Ovary (tissue), 9 donors: ENCODE data around the gene BMP2K. TPM values are rescaled to one million over a fixed set of nuclear protein-coding genes. Genes with fewer than 3 reads are reported as not detected.

Source experiments
- DNase-seq, 5 donors: peaks; one replicate each; pipeline ENCODE4 v3.0.0-alpha.2; 2019 to 2020
- H3K27ac ChIP-seq, 2 donors: fragments of 200-600 bp; one replicate each; pipeline versions ENCODE4 v1.5.1 to v1.8.0; 2019 to 2022
- H3K27me3 ChIP-seq: fragments of 200-600 bp; one replicate; pipeline ENCODE4 v1.8.0; 2022
- H3K36me3 ChIP-seq: fragments of 200-600 bp; sonication (generic); one replicate; pipeline ENCODE4 v1.5.1; 2019
- H3K4me1 ChIP-seq: one replicate; pipeline ENCODE4 v1.8.1; 2013; ENCODE audit warnings: mild to moderate bottlenecking, moderate library complexity; ENCODE audit not compliant: insufficient read depth
- H3K4me3 ChIP-seq: fragments of 200-600 bp; sonication (generic); one replicate; pipeline ENCODE4 v1.5.1; 2017
- H3K9me3 ChIP-seq, 2 donors: fragments of 200-600 bp in 1 of 2; sonication (generic) in 1 of 2; one replicate each; pipeline versions ENCODE4 v1.5.1 to v1.8.1; 2013 to 2019; ENCODE audit warnings: mild to moderate bottlenecking in 1 of 2, moderate library complexity in 1 of 2
- EP300 ChIP-seq: sonication (generic); formaldehyde crosslinking; IDR thresholded peaks from one replicate; pipeline ENCODE4 v1.6.1; 2017; ENCODE audit warnings: antibody characterized with exemption
- POLR2A ChIP-seq: fragments of 450-650 bp; IDR thresholded peaks from one replicate; pipeline ENCODE4 v1.6.1; 2017; ENCODE audit warnings: antibody characterized with exemption, mild to moderate bottlenecking, moderate library complexity
- WGBS, 3 donors: extraction: QIAGEN DNeasy Blood & Tissue Kit in 1 of 3; methylation state at CpG; one replicate each; pipeline versions ENCODE4 v1.1.5 to v1.1.7; 2013 to 2017; 5-methylcytosine and 5-hydroxymethylcytosine counted together
- intact Hi-C, 4 donors: fragments of 100-400 bp; cut with DNase I; formaldehyde crosslinking; loops; one replicate each; pipeline versions ENCODE4 v1.11.0 to v1.15.1; 2022 to 2023
- polyA plus RNA-seq, 2 donors: library from polyadenylated mRNA; stranded (reverse); fragments of 200-250 nt in 1 of 2; fragments of 350-450 nt in 1 of 2; fragmentation: Illumina TruSeq in 1 of 2; extraction: RNeasy Lipid Tissue Mini Kit (QIAGEN cat#74804) in 1 of 2; gene quantifications; one replicate each; pipeline ENCODE4 v1.2.3, GENCODE V29; 2013 to 2014
- total RNA-seq, 7 donors: library from RNA; depleted of rRNA in 2 of 7; stranded (reverse); fragments of >200 nt in 2 of 7; fragmentation: NEBNext Ultra II Directional in 3 of 7; extraction: Animal tissue kit (Norgen Biotek cat#: 25700) in 3 of 7; gene quantifications; one replicate each; pipeline versions ENCODE4 v1.1.0 to v1.2.4, GENCODE V29; 2016 to 2023
- TF ChIP-seq, protein P1 (sequence below), 3 donors: fragments of 450-650 bp in 2 of 3; fragments of 200-600 bp in 1 of 3; IDR thresholded peaks; one replicate each; pipeline versions ENCODE4 v1.5.1 to v1.8.0; 2016 to 2022; ENCODE audit warnings: antibody characterized with exemption in 3 of 3, mild to moderate bottlenecking in 1 of 3
- donor health status: DM: no; HTN: no; CAD: no; lungs with moderate emphysema.
- donor health status: DM: no; HTN: no; CAD: no.
- donor health status: Bipolar disorder and iron deficiency.
- donor health status: DM: yes; HTN: yes; CAD: no.
- donor health status: DM: no; HTN: no; CAD: no.
- donor health status: DM: yes; HTN: yes; CAD: no.

BMP2K gene
- total and polyA plus RNA-seq, 9 donors = 4.8 to 57.3 (median 21.2) TPM

DNA sequence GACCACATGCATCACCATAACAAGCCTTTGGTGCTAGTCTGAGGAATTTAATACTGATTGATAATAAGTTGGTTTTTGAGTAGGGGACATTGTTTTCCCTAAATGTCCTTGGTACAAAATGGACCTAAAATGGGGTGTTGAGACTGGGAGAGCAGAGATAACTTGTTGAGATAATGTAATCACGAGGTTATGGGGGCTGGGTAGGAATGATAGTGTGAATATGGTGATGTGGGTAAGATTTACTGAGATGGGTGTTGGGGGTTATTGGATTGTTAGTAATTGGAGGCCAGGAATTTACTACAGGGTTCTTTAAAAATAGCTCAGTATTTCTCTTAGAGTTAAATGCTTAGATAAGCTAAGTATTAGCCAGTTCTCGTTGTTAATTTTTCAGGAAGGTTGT, 3.9 kb downstream of the BMP2K start:
- Histone ChIP-seq H3K4me1 (peaks cover 4% of the 10 kb centered on the region), H3K27ac (no peak overlapping the region), H3K36me3 (no peaks in the 10 kb centered on the region), H3K9me3 (no peaks in the 10 kb centered on the region), H3K4me3 (no peak overlapping the region), H3K27me3 (no peaks in the 10 kb centered on the region)
- TF ChIP-seq, protein P1, sequence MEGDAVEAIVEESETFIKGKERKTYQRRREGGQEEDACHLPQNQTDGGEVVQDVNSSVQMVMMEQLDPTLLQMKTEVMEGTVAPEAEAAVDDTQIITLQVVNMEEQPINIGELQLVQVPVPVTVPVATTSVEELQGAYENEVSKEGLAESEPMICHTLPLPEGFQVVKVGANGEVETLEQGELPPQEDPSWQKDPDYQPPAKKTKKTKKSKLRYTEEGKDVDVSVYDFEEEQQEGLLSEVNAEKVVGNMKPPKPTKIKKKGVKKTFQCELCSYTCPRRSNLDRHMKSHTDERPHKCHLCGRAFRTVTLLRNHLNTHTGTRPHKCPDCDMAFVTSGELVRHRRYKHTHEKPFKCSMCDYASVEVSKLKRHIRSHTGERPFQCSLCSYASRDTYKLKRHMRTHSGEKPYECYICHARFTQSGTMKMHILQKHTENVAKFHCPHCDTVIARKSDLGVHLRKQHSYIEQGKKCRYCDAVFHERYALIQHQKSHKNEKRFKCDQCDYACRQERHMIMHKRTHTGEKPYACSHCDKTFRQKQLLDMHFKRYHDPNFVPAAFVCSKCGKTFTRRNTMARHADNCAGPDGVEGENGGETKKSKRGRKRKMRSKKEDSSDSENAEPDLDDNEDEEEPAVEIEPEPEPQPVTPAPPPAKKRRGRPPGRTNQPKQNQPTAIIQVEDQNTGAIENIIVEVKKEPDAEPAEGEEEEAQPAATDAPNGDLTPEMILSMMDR (IDR thresholded peaks at IDR 0.05) = no peak
- no peak for TF ChIP-seq EP300
- no peak for TF ChIP-seq POLR2A
- DNase-seq = no peak
- 60 to 78% (median 73%) methylated on average over 2 of the region's 2 CpGs for WGBS, 3 donors
- intact Hi-C loops = no loop called here

DNA sequence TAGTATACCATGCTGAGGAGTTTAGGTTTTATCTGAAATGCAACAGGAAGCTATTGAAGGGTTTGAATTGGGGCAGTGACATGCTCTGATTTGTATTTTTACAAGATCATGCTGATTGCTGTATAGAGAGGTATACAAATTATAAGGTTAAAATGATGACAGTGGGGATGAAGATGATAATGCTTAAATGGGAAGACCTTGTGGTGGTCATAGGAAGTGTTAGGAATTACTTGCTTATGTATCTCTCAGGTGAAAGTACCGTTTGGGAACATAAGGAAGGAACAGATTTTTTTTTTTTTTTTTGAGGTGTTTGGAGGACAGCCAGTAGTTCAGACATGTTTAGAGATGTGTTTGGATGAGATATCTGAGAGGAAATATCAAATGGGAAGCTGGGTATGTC, 5.0 kb downstream of the BMP2K start:
- 49 to 60% (median 58%) methylated on average over 1 of the region's 1 CpG for WGBS, 3 donors
- Histone ChIP-seq H3K27me3 (no peaks in the 10 kb centered on the region), H3K27ac (no peak overlapping the region), H3K36me3 (no peaks in the 10 kb centered on the region), H3K9me3 (no peaks in the 10 kb centered on the region), H3K4me1 (peaks cover 4% of the 10 kb centered on the region), H3K4me3 (no peak overlapping the region)
- TF ChIP-seq EP300 (no peak), POLR2A (no peak)
- TF ChIP-seq, protein P1 (IDR thresholded peaks at IDR 0.05) = no peak
- no peak for DNase-seq
- intact Hi-C loops = no loop called here

DNA sequence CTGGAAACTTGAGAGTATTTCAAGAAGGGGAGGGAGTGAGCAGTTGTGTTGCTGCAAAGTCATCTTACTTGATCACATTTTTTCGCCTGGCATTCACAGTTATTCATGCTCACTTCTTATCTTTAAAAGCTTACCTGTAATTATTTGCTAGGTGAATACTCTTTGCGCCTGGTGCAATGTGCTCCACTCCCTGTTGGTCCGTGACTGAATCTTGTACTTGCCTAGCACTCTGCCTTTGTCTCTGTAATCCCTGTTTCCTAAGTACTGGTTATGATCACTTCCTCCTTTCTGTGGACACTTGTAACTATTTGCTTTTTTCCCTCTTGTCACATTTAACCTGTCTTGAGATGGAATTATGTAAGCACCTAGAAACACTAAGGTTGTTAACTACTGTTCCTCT, 5.8 kb downstream of the BMP2K start:
- DNase-seq = no peak
- H3K36me3 ChIP-seq = no peaks in the 10 kb centered on the region
- no peak overlapping the region for H3K27ac ChIP-seq
- H3K9me3 ChIP-seq = no peaks in the 10 kb centered on the region
- H3K4me1 ChIP-seq = peaks cover 4% of the 10 kb centered on the region
- H3K4me3 ChIP-seq = no peak overlapping the region
- TF ChIP-seq EP300 = no peak
- TF ChIP-seq POLR2A = no peak
- TF ChIP-seq, protein P1 (IDR thresholded peaks at IDR 0.05) = no peak
- no peaks in the 10 kb centered on the region for H3K27me3 ChIP-seq
- WGBS, 3 donors = 92 to 97% (median 94%) methylated on average over 3 of the region's 3 CpGs
- intact Hi-C loops = no loop called here

DNA sequence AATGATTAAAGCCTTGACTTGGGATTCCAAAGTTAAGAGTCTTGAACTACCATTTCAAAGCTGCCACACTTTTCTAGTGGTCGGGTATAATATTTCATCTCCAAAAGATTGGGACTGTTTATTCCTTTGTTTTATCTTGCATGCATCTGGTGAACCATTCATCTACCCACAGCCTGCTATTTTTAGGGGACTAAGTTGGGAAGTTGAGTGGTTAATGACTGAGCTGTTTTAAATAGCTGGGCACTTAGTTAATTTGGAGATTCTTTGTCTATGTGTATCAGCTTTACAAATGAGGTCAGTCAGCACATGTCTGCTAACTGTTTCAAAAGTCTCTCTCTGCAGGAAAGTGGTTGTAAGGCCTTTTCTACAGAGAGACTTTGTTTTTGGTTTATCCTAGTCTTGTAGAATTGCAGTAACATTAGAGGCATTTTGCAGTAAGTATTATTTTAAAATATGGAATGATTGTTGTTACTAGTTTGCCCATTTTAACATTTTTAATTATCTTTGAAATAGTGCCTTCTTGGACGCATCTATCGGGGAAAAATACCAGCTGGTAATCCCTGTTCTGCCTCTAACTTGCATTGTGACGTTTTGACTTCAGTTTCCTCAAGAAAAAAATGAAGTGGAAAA, 8.2 kb downstream of the BMP2K start:
- no peak for DNase-seq
- TF ChIP-seq POLR2A = no peak
- TF ChIP-seq, protein P1 (IDR thresholded peaks at IDR 0.05) = no peak
- no peak for TF ChIP-seq EP300
- Histone ChIP-seq H3K27ac (no peak overlapping the region), H3K4me1 (peaks cover 1% of the 10 kb centered on the region), H3K4me3 (no peak overlapping the region), H3K27me3 (no peaks in the 10 kb centered on the region), H3K9me3 (no peaks in the 10 kb centered on the region), H3K36me3 (no peaks in the 10 kb centered on the region)
- intact Hi-C loops = no loop called here
- 32 to 42% (median 37%) methylated on average over 4 of the region's 4 CpGs for WGBS, 3 donors
